ENCODE measurements around the gene SYNDIG1. TPM values are rescaled to one million over a fixed set of nuclear protein-coding genes. Genes with fewer than 3 reads are reported as not detected.

Gene SYNDIG1
- not detected in 2 replicates for total RNA-seq (2014; rRNA removed; shearing (Covaris generic))
- polyA plus RNA-seq (2014; cell fraction: nucleus; rRNA removed), result not detected in 2 replicates

GRCh38 chr20:24469116-24469893 lies at the start of gene SYNDIG1:
TSS of gene SYNDIG1 (plus strand) at chr20:24469629. CDS start at chr20:24543098, 73,469 bp downstream.
- no peak for DNase-seq (ENCODE audit: extremely low read depth, low read depth)

- no peak for DNase-seq (ENCODE audit: extremely low read depth, low read depth)
Measured at GRCh38 chr20:24419786-24420185, 49.6 kb upstream of the SYNDIG1 start.

- no peak for DNase-seq (ENCODE audit: extremely low read depth, low read depth)
Measured at GRCh38 chr20:24420567-24420966, 48.9 kb upstream of the SYNDIG1 start.

- no peak for DNase-seq (ENCODE audit: extremely low read depth, low read depth)
Measured at GRCh38 chr20:24421071-24421470, 48.4 kb upstream of the SYNDIG1 start.

- DNase-seq (ENCODE audit: extremely low read depth, low read depth), result no peak
Measured at GRCh38 chr20:24422091-24422760, 47.2 kb upstream of the SYNDIG1 start.

- DNase-seq (ENCODE audit: extremely low read depth, low read depth), result no peak
Measured at GRCh38 chr20:24423390-24424313, 45.8 kb upstream of the SYNDIG1 start.

GRCh38 chr20:24425523-24426135 lies 43.8 kb upstream of the SYNDIG1 start:
- no peak for DNase-seq (ENCODE audit: extremely low read depth, low read depth)

- no peak for DNase-seq (ENCODE audit: extremely low read depth, low read depth)
Measured at GRCh38 chr20:24431279-24432045, 38.0 kb upstream of the SYNDIG1 start.

- DNase-seq (ENCODE audit: extremely low read depth, low read depth), result no peak
Measured at GRCh38 chr20:24432046-24432442, 37.4 kb upstream of the SYNDIG1 start.

- DNase-seq (ENCODE audit: extremely low read depth, low read depth), result no peak
Measured at GRCh38 chr20:24436160-24436559, 33.3 kb upstream of the SYNDIG1 start.

GRCh38 chr20:24437196-24438082 lies 32.0 kb upstream of the SYNDIG1 start:
- no peak for DNase-seq (ENCODE audit: extremely low read depth, low read depth)

GRCh38 chr20:24438331-24438730 lies 31.1 kb upstream of the SYNDIG1 start:
- DNase-seq (ENCODE audit: extremely low read depth, low read depth), result no peak

- no peak for DNase-seq (ENCODE audit: extremely low read depth, low read depth)
Measured at GRCh38 chr20:24439737-24440387, 29.6 kb upstream of the SYNDIG1 start.

- DNase-seq (ENCODE audit: extremely low read depth, low read depth), result no peak
Measured at GRCh38 chr20:24441661-24442060, 27.8 kb upstream of the SYNDIG1 start.

- DNase-seq (ENCODE audit: extremely low read depth, low read depth), result no peak
Measured at GRCh38 chr20:24442909-24443308, 26.5 kb upstream of the SYNDIG1 start.

GRCh38 chr20:24443436-24443835 lies 26.0 kb upstream of the SYNDIG1 start:
- no peak for DNase-seq (ENCODE audit: extremely low read depth, low read depth)

GRCh38 chr20:24444526-24445190 lies 24.8 kb upstream of the SYNDIG1 start:
- DNase-seq (ENCODE audit: extremely low read depth, low read depth), result no peak
